Hepatocyte (in vitro differentiated cells): ENCODE measurements around the gene MOV10L1.

Experiments used
- CTCF ChIP-seq: fragments of 200-600 bp; sonication (generic); IDR thresholded peaks from 2 replicates; pipeline ENCODE4 v1.5.1; 2016; ENCODE audit warnings: antibody characterized with exemption, mild to moderate bottlenecking; ENCODE audit not compliant: poor library complexity
- EZH2 ChIP-seq: fragments of 200-600 bp; sonication (generic); IDR thresholded peaks from 2 replicates; pipeline ENCODE4 v1.6.1; 2016; ENCODE audit warnings: antibody characterized with exemption, mild to moderate bottlenecking, borderline replicate concordance

- TF ChIP-seq CTCF = peak; percentile 45
- no peak for TF ChIP-seq EZH2
Observed at GRCh38 chr22:50206599-50206998, 116.8 kb downstream of the MOV10L1 start.
